Measurements from ENCODE around the gene C11orf52. TPM values are rescaled to one million over a fixed set of nuclear protein-coding genes. Genes with fewer than 3 reads are reported as not detected.

C11orf52 gene
- total and polyA plus RNA-seq, 11 donors, result 0.79 to 8.3 (median 2.1) TPM

DNA sequence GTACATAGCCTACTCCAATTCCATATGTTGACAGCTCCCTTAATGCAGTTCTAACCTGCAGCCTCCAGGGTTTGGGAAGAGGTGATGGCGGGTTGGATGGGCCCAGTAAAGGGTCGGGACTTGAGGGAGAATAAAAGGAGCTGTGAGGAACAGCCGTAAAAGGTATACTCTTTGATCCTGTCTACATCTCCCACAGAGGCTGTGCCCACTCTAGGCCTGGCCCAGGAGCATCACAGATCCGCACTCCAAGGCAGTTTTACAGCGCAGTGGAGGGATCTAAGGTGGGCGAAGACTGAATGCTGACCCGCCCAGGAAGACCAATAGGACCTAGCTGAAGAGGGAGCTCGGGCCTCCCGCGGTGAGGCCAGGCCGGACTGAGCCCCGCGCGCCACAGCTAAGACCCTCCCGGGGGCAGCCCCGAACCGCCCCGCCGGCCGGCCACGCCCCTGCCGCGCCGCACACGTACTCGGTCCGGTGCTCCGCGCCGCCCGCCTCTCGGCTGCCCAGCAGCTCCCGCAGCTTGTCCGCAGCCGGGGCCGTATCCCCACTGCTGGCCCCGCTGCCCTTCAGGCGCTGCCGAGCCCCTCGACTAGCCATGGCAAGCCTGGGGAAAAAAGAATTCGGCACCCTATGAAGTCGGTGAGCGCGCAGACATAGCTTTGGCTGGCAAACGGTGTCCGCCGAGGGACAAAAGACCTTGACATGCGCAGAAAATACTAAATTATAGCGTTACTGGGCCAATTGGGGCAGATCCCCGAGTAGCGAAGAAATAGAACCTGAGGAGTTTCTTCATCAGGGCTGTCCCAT, 47.6 kb upstream of the C11orf52 start, which contains the start of gene ALG9:
Gene ALG9, minus strand, starts transcription at position 696 of the 807 bp plus-strand sequence. Its CDS starts 99 bp downstream, at position 597.
- DNase-seq (peak; percentile 88 to 92 (median 89)), ATAC-seq (peak; percentile 66 to 95 (median 90))
- Histone ChIP-seq H3K9me3 (no peaks in the 10 kb centered on the region), H3K36me3 (peaks cover 0 to 49% (median 37%) of the 10 kb centered on the region in 9 donors), H3K4me3 (peak within 1 kb of the TSS; percentile 70 to 100 (median 86)), H3K27me3 (no peaks in the 10 kb centered on the region), H3K4me1 (peaks cover 0 to 23% (median 11%) of the 10 kb centered on the region in 12 donors), H3K27ac (peak within 1 kb of the TSS; percentile 84 to 94 (median 91))
- intact Hi-C loops (cut with DNase I), result loop anchor here in 7 of 10 donors (5.0 to 10.0 kb wide), 3 partner anchors 106 to 214 kb away; partner anchors contain the start of genes SDHD (in 5 of the 7) and TIMM8B (in 5 of the 7)
- WGBS, 4 donors, result 0 to 1% (median 1%) methylated on average over 25 to 51 of the region's 51 CpGs
- peak in 1 of 2 donors; percentile 32 for TF ChIP-seq POLR2A (IDR thresholded peaks at IDR 0.05)
- TF ChIP-seq, protein P1, sequence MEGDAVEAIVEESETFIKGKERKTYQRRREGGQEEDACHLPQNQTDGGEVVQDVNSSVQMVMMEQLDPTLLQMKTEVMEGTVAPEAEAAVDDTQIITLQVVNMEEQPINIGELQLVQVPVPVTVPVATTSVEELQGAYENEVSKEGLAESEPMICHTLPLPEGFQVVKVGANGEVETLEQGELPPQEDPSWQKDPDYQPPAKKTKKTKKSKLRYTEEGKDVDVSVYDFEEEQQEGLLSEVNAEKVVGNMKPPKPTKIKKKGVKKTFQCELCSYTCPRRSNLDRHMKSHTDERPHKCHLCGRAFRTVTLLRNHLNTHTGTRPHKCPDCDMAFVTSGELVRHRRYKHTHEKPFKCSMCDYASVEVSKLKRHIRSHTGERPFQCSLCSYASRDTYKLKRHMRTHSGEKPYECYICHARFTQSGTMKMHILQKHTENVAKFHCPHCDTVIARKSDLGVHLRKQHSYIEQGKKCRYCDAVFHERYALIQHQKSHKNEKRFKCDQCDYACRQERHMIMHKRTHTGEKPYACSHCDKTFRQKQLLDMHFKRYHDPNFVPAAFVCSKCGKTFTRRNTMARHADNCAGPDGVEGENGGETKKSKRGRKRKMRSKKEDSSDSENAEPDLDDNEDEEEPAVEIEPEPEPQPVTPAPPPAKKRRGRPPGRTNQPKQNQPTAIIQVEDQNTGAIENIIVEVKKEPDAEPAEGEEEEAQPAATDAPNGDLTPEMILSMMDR (IDR thresholded peaks at IDR 0.05), result peak in 2 of 12 donors; percentile 23 to 24

DNA sequence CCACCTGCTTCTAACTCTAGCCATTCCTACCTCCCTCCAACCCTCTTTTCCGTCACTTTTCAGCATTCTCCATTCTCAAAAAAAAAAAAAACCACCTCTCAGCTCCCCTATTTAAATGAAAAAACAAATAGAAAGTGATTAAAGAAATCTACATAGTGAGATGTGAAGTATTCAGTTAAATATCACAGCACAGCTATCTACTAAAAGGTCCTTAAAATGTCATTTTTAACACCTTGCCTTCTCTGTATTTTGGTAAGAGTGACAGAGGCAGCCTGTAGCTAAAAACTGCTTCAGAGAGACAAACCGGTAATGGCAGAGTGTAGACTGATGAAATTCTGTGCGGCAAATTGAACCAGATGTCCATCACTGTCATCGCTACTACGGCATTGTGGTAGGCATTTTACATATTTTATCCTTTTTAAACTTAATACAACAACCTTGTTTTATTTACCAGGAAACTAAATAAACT, 47.0 kb upstream of the C11orf52 start:
- 46 to 55% (median 54%) methylated on average over 5 of the region's 5 CpGs for WGBS, 4 donors
- peak in 3 of 4 donors; percentile 26 to 44 (median 40) for ATAC-seq
- peaks cover 0 to 23% (median 11%) of the 10 kb centered on the region in 12 donors for H3K4me1 ChIP-seq
- H3K36me3 ChIP-seq, result peaks cover 0 to 49% (median 33%) of the 10 kb centered on the region in 9 donors
- H3K9me3 ChIP-seq, result no peaks in the 10 kb centered on the region
- H3K27me3 ChIP-seq, result no peaks in the 10 kb centered on the region
- H3K4me3 ChIP-seq, result peak overlapping the region; percentile 70 to 100 (median 86)
- DNase-seq, result no peak
- TF ChIP-seq POLR2A (IDR thresholded peaks at IDR 0.05), result no peak
- TF ChIP-seq, protein P1 (IDR thresholded peaks at IDR 0.05), result no peak
- intact Hi-C loops (cut with DNase I), result loop anchor here in 7 of 10 donors (5.0 to 10.0 kb wide), 3 partner anchors 106 to 213 kb away; partner anchors contain the start of genes SDHD (in 5 of the 7) and TIMM8B (in 5 of the 7)
- H3K27ac ChIP-seq, result peak overlapping the region; percentile 84 to 94 (median 91)

DNA sequence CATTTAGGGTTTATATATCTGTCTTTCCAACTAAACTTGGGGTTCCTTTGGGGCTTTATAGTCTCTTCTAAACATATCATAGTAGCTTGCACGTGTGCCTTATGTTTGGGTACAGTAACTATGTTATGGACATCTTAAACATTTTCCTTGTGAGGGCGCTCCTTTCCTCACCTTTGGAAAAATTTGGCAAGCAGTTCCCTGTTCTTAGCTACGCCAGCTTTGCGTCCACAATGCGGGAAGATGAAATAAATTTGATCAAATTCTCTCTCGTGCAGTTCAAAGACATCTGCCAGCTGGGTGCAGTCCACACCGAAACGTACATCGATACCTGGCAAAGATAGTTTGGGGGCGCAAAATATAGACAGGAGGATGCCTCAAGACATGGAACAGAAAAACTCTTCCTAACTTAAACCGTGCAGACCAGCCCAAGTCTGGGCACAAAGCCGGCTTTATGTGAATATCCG, 40.3 kb upstream of the C11orf52 start:
- Histone ChIP-seq H3K36me3 (peaks cover 0 to 30% (median 9%) of the 10 kb centered on the region in 9 donors), H3K27me3 (no peaks in the 10 kb centered on the region), H3K27ac (peak overlapping the region; percentile 90 to 98 (median 93)), H3K4me3 (peak overlapping the region; percentile 41 to 84 (median 72)), H3K9me3 (no peaks in the 10 kb centered on the region), H3K4me1 (peaks cover 0 to 24% (median 12%) of the 10 kb centered on the region in 12 donors)
- DNase-seq (no peak), ATAC-seq (peak in 1 of 4 donors; percentile 0)
- intact Hi-C loops (cut with DNase I), result loop anchor here in 9 of 10 donors (2.0 to 10.0 kb wide), 14 partner anchors 34 to 209 kb away; partner anchors contain the start of genes SDHD (in 6 of the 9), TIMM8B (in 6 of the 9), HSPB2 (in 2 of the 9) and CRYAB (in 1 of the 9)
- TF ChIP-seq, protein P1 (IDR thresholded peaks at IDR 0.05), result no peak
- TF ChIP-seq POLR2A (IDR thresholded peaks at IDR 0.05), result no peak
- WGBS, 4 donors, result 0 to 1% (median 0%) methylated on average over 12 to 13 of the region's 13 CpGs
